Measurements from ENCODE around the gene FMO2. TPM values are rescaled to one million over a fixed set of nuclear protein-coding genes. Genes with fewer than 3 reads are reported as not detected.

FMO2 gene
- not detected in 2 replicates for total RNA-seq (2014; rRNA removed; shearing (Covaris generic); ENCODE audit: low replicate concordance)

DNA sequence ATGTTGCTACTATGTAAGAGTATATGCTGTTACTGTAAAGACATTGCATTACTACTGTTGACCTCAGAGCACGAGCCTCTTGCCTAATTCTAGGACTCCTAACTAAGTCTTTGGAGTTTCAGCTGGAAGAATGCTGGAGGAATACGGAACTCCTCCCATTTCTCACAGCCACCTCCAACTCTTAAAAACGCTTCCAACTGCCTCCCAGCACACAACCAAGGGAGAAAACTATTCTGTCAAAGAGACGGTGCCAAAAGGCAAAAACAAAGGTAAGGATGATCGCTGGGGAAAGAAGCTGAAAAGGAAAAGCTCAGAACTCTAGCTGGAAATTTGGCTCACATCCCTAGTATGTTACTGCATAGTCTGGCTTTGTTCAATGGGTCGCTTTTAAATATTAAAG lies at the start of gene FMO2:
Gene FMO2 (plus strand): TSS at position 210 of the 400 bp plus-strand sequence. CDS start 414 bp downstream, outside the sequence.
- in situ Hi-C loops (cut with HindIII; ENCODE audit: low pct_unique_long_range_greater_than_20kb, low sequenced_read_pairs), result no loop called here
- no peak for DNase-seq (ENCODE audit: low read depth)

DNA sequence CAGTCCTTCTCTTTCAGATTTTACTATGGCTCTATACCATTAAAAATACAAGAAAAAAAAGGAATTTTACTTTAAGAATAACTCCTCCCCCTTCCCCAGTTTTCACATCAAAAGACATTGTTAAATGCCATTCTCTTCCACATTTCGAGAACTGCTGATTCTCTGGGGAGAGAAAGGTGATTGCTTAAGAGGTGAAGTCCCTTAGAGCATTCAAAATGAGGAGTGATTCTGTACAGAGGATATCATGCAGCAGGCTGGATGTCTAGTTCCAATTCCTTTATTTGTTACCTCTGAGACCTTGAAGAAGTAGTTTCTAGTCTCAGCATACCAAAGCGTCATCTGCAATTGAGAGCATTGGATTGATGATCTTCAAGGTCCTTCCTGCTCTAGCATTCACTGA lies 47.5 kb upstream of the FMO2 start:
- in situ Hi-C loops (cut with HindIII; ENCODE audit: low pct_unique_long_range_greater_than_20kb, low sequenced_read_pairs), result no loop called here
- DNase-seq (ENCODE audit: low read depth), result no peak

- in situ Hi-C loops (cut with HindIII; ENCODE audit: low pct_unique_long_range_greater_than_20kb, low sequenced_read_pairs), result no loop called here
- DNase-seq (ENCODE audit: low read depth), result no peak
Observed at GRCh38 chr1:171138980-171139379, 46.1 kb upstream of the FMO2 start.

DNA sequence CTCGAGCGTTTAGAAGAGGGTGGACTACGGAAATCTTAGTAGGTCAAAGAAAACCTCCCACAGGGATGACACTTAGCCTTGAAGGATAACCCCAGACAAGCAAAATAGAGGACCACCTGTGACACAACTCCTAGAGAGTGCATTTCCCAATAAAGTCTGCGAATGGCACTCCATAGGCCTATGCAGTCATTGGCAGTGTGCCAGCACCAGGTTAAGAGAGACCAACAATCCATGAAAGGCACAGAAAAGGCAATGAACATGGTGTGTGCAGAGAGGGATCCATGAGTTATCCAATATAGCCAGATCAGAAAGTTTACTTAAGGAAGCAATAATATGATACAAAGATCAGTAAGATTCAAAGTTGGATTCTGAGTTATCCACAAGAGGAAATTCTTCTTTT lies 45.2 kb upstream of the FMO2 start:
- DNase-seq (ENCODE audit: low read depth), result no peak
- in situ Hi-C loops (cut with HindIII; ENCODE audit: low pct_unique_long_range_greater_than_20kb, low sequenced_read_pairs), result no loop called here

GRCh38 chr1:171140401-171140800 lies 44.7 kb upstream of the FMO2 start:
- in situ Hi-C loops (cut with HindIII; ENCODE audit: low pct_unique_long_range_greater_than_20kb, low sequenced_read_pairs), result no loop called here

DNA sequence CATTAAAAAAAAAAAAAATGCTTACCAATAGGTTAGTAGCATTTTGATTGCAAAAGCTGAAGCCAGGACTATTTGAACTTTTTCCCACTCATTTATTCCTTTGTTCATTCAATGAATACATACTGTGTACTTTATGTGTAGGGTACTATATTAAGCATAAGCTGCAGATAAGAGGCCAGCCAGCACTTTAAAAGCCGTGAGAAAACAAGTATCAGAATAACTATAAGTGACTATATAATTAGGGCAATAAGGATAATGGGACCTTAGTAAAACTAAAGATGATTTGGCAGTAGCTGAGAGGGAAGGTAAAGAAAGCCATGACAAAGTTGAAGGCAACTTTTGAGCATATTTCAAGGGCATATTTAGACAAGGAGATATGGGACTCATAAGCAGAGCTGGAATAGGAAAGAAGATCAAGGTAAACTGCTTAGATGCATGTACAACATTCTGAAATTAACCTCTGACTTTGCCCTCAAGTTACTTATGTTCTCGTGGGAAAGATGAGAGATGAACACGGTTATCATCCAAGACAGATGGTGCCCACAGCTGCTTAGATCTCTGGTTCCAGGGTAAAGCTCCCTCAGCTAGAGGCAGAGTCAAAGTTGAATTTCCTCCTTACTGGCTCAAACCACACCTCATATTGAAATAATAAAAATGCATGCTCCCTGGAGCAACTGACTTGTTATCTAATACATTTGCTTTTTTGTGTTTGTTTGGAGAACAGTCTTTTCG lies 44.0 kb upstream of the FMO2 start:
- DNase-seq (ENCODE audit: low read depth), result no peak
- in situ Hi-C loops (cut with HindIII; ENCODE audit: low pct_unique_long_range_greater_than_20kb, low sequenced_read_pairs), result no loop called here

More at GRCh38 chr1:171140401-171140800, 44.7 kb upstream of the FMO2 start:
- no peak for DNase-seq (ENCODE audit: low read depth)

DNA sequence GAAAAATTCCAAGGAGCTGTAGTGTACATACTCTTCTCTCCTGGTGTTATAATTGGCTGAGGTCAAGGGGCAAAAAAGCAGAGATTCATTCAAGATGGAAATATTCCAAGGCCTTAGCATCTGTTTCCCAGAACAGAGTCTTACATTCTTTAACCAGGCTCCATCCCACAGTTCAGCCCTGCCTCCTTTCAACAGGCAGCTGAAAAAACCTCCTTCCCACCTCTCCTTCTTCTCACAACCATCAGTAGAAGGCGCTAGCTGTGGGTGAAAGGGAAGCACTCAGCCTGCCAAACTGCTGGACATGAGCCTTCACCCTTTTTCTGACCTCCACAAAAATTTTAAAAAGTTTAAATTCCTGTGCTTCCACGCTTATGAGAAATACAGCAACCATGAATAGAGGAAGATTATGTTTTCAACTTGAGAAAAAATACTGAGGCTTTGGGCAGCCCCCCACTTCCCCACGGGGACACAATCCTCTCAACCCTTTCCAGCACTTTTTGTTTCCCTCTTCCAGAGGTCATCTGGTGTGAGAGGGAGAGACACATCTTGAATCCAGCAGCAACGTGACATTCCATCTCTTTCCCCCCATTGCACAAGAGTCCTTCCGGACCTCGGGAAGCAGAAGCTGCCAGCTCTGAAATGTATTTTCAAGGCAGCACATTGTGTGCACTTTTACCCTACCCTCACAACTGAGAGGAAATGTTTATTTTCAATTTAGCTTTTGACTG lies 43.2 kb upstream of the FMO2 start:
- in situ Hi-C loops (cut with HindIII; ENCODE audit: low pct_unique_long_range_greater_than_20kb, low sequenced_read_pairs), result no loop called here
- no peak for DNase-seq (ENCODE audit: low read depth)

GRCh38 chr1:171142416-171143385 lies 42.4 kb upstream of the FMO2 start:
- in situ Hi-C loops (cut with HindIII; ENCODE audit: low pct_unique_long_range_greater_than_20kb, low sequenced_read_pairs), result no loop called here
- no peak for DNase-seq (ENCODE audit: low read depth)

DNA sequence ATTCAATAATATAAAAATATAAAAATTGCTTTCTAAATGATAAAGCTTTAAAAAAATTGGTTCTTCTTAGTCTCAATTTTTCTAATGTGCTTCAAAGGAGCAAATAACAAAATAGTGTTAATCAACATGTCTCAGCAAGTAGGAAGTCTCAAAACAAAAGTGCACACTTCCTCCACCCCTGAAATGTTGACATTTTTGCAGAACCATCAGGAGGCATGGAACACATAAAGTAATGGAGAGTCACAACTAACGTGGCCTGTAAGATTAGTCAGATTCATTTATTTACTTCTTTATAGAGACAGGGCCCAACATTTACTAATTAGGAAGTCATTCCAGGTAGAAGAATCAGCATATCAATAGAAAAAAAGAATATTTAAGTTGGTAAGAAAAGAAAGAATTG lies 34.9 kb upstream of the FMO2 start:
- in situ Hi-C loops (cut with HindIII; ENCODE audit: low pct_unique_long_range_greater_than_20kb, low sequenced_read_pairs), result no loop called here
- no peak for DNase-seq (ENCODE audit: low read depth)

DNA sequence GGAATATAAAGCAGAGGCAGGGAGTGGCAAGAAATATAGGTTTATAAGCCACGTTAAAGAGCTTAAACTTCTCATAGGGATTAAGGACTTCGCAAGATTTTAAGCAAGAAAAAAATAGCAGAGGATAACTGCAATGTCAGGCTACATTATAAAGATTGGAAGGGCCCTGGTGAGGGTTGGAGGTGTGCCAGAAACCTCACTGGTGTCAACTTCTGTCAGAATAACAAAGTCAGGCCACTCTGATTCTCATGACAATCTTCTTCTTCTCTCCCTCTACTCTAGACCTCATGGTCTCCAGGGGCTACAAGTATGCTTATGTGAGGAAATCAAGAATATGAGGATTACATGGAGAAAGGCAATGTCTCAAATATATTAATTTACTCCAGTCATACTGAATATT lies 32.6 kb upstream of the FMO2 start:
- DNase-seq (ENCODE audit: low read depth), result no peak
- in situ Hi-C loops (cut with HindIII; ENCODE audit: low pct_unique_long_range_greater_than_20kb, low sequenced_read_pairs), result no loop called here

GRCh38 chr1:171155484-171155883 lies 29.6 kb upstream of the FMO2 start:
- in situ Hi-C loops (cut with HindIII; ENCODE audit: low pct_unique_long_range_greater_than_20kb, low sequenced_read_pairs), result no loop called here

DNA sequence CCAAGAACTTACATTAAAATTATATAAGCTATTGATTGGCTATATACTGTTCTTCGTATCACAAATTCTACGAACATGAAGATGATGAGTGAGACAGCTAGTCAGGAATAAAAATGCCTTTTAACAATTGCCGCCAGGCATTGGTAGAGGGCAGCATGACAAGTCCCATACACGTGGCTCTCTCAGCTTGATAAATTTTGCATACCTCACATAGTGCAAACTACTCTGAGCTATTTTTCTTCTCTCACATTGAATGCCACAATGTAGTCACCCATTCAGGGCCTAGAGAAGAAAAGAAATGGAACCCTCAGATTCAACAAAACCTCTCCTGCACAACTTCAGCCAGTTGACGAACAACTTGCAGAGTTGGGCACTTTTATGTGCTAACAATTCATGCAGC lies 27.0 kb upstream of the FMO2 start:
- no peak for DNase-seq (ENCODE audit: low read depth)
- in situ Hi-C loops (cut with HindIII; ENCODE audit: low pct_unique_long_range_greater_than_20kb, low sequenced_read_pairs), result no loop called here

More at GRCh38 chr1:171155484-171155883, 29.6 kb upstream of the FMO2 start:
- no peak for DNase-seq (ENCODE audit: low read depth)

DNA sequence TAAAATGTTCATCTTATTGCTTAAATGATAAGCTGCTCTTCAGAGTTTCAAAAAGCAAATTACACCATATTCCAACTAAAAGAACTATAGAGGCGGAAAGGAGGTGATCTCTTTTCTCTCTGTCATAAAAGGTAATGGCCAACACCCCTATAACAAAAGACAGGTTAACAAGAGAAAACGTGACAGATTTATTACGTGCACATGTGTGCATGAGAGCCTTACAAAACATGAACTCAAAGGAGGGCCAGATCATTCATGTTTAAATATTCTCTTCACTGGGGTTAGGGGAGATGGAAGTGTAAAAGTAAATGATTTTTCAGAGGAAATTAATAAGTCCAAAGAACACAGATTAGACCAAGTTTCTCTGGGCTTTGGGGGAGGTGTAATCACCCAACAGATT lies 26.5 kb upstream of the FMO2 start:
- no peak for DNase-seq (ENCODE audit: low read depth)
- in situ Hi-C loops (cut with HindIII; ENCODE audit: low pct_unique_long_range_greater_than_20kb, low sequenced_read_pairs), result no loop called here

DNA sequence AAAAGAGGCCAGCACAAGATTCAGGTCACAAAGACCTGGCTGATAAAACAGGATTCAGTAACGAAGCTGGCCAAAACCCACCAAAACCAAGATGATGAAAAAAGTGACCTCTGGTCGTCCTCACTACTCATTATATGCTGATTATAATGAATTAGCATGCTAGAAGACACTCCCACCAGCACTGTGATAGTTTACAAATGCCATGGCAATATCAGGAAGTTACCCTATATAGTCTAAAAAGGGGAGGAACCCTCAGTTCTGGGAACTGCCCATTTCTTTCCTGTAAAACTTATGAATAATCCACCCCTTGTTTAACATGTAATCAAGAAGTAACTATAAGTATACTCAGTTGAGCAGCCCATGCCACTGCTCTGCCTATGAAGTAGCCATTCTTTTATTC lies 26.0 kb upstream of the FMO2 start:
- DNase-seq (ENCODE audit: low read depth), result no peak
- in situ Hi-C loops (cut with HindIII; ENCODE audit: low pct_unique_long_range_greater_than_20kb, low sequenced_read_pairs), result no loop called here

DNA sequence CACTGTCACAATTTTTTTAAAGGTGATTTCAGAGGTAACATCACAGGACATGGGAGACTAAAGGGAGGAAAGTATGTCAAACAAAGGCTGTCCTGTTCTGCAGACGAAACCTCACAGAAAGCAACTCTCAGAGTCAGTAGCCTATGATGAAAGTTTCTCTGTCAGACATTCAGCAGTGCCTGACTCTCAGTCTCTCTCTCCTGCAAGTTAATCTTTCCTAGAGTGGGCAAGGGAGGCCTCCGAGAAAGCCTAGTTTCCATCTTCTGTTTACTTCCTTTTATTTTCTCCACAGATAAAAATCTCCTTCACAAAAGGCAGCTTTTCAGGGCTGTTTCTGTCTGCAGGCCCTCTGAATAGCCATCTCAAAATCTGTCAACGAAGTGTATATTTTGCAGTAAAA lies 24.9 kb upstream of the FMO2 start:
- in situ Hi-C loops (cut with HindIII; ENCODE audit: low pct_unique_long_range_greater_than_20kb, low sequenced_read_pairs), result no loop called here
- no peak for DNase-seq (ENCODE audit: low read depth)

DNA sequence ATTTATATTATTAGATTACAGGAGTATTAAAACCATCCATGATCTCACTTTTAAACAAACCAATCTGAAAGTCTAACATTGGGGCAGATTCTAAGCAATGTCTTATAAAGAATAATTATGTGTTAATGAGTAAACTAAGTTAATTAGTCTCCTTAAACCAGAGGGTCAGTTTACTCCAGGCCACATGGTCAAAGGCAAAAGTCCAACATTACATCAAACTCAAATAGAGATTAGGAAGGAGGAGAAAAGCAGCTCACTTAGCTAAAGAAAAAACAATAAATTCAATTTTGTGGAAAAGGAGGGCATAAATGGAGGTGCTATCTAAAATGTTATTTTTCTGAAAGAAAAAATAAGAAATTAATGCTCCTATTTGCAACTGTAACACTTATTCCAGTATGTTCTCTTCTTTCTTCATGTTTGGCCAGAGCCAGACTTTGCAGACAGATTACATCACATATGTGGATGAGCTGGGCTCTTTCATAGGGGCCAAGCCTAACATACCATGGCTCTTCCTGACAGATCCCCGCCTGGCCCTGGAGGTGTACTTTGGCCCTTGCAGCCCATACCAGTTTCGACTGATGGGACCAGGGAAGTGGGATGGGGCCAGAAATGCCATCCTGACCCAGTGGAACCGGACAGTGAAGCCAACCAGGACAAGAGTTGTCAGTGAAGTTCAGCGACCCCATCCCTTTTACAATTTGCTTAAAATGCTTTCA lies 24.3 kb upstream of the FMO2 start:
- no peak for DNase-seq (ENCODE audit: low read depth)
- in situ Hi-C loops (cut with HindIII; ENCODE audit: low pct_unique_long_range_greater_than_20kb, low sequenced_read_pairs), result no loop called here

- in situ Hi-C loops (cut with HindIII; ENCODE audit: low pct_unique_long_range_greater_than_20kb, low sequenced_read_pairs), result no loop called here
Observed at GRCh38 chr1:171161431-171161830, 23.7 kb upstream of the FMO2 start.

GRCh38 chr1:171166361-171166760 lies 18.7 kb upstream of the FMO2 start:
- in situ Hi-C loops (cut with HindIII; ENCODE audit: low pct_unique_long_range_greater_than_20kb, low sequenced_read_pairs), result no loop called here
- DNase-seq (ENCODE audit: low read depth), result no peak

More at GRCh38 chr1:171161431-171161830, 23.7 kb upstream of the FMO2 start:
- no peak for DNase-seq (ENCODE audit: low read depth)

Measured in Caki2 (cell line).